C4-2B (cell line): ENCODE results near the gene PDGFRB.

Experiments used
- ZFX ChIP-seq: fragments of 450-650 bp; IDR thresholded peaks from 2 replicates; pipeline ENCODE4 v1.6.1; 2017
- TF ChIP-seq, protein P1 (sequence below): fragments of 450-650 bp; conservative IDR thresholded peaks from 2 replicates; pipeline ENCODE4 v1.5.1; 2017; ENCODE audit warnings: mild to moderate bottlenecking

- TF ChIP-seq, protein P1, sequence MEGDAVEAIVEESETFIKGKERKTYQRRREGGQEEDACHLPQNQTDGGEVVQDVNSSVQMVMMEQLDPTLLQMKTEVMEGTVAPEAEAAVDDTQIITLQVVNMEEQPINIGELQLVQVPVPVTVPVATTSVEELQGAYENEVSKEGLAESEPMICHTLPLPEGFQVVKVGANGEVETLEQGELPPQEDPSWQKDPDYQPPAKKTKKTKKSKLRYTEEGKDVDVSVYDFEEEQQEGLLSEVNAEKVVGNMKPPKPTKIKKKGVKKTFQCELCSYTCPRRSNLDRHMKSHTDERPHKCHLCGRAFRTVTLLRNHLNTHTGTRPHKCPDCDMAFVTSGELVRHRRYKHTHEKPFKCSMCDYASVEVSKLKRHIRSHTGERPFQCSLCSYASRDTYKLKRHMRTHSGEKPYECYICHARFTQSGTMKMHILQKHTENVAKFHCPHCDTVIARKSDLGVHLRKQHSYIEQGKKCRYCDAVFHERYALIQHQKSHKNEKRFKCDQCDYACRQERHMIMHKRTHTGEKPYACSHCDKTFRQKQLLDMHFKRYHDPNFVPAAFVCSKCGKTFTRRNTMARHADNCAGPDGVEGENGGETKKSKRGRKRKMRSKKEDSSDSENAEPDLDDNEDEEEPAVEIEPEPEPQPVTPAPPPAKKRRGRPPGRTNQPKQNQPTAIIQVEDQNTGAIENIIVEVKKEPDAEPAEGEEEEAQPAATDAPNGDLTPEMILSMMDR = no peak
- no peak for TF ChIP-seq ZFX
Measured at GRCh38 chr5:150113047-150113744, 42.4 kb downstream of the PDGFRB start.
